OCI-LY7 (cell line): Measurements from ENCODE around the gene PUM2. TPM values are rescaled to one million over a fixed set of nuclear protein-coding genes. Genes with fewer than 3 reads are reported as not detected.

Experiments
- BruUV-seq: library from RNA; stranded (reverse); fragments of 400-500 nt; replicated peaks from 2 replicates; lab custom pipeline; 2021; lab: Mats Ljungman, UMichigan
- CTCF ChIA-PET: fragments of 300-600 bp; sonication (Branson Sonifier 250); formaldehyde crosslinking; loops from one replicate; lab custom pipeline; 2022; ENCODE audit warnings: antibody characterized with exemption; ENCODE audit not compliant: unreplicated experiment; lab: Charles Lee
- POLR2A ChIA-PET: fragments of 300-600 bp; sonication (Branson Sonifier 250); formaldehyde crosslinking; loops from one replicate; lab custom pipeline; 2022; ENCODE audit warnings: antibody characterized with exemption; lab: Charles Lee
- DNase-seq: peaks from one replicate; pipeline ENCODE4 v3.0.0-alpha.2; 2015; ENCODE audit warnings: low spot score
- H2AFZ ChIP-seq: fragments of 200-600 bp; sonication (generic), shearing (Covaris generic); 2 replicates; pipeline ENCODE4 v1.6.1; 2014; ENCODE audit warnings: mild to moderate bottlenecking, antibody characterized with exemption, low read length, moderate library complexity
- H3K27ac ChIP-seq: fragments of 200-600 bp; sonication (generic); 2 replicates; pipeline ENCODE4 v1.5.1; 2014; ENCODE audit warnings: mixed run types, low read depth, mild to moderate bottlenecking, moderate library complexity, low read length, inconsistent platforms; ENCODE audit not compliant: poor library complexity, severe bottlenecking
- H3K36me3 ChIP-seq: fragments of 200-600 bp; sonication (generic); 2 replicates; pipeline ENCODE4 v1.6.1; 2014; ENCODE audit warnings: mild to moderate bottlenecking, antibody characterized with exemption, low read length, moderate library complexity, mixed read lengths; ENCODE audit not compliant: insufficient read depth
- H3K4me1 ChIP-seq: fragments of 200-600 bp; sonication (generic); 2 replicates; pipeline ENCODE4 v1.5.1; 2014; ENCODE audit warnings: mild to moderate bottlenecking, low read length; ENCODE audit not compliant: insufficient read depth, poor library complexity, severe bottlenecking
- H3K4me2 ChIP-seq: fragments of 200-600 bp; sonication (generic); 2 replicates; pipeline ENCODE4 v1.6.1; 2014; ENCODE audit warnings: mild to moderate bottlenecking, low read length
- H3K4me3 ChIP-seq: fragments of 200-600 bp; sonication (generic); 2 replicates; pipeline ENCODE4 v1.5.1; 2014; ENCODE audit warnings: mild to moderate bottlenecking, low read depth, low read length; ENCODE audit not compliant: poor library complexity, severe bottlenecking
- H3K79me2 ChIP-seq: fragments of 200-600 bp; sonication (generic); 2 replicates; pipeline ENCODE4 v1.6.1; 2016; ENCODE audit warnings: low read depth, mild to moderate bottlenecking, low read length, moderate library complexity, mixed read lengths; ENCODE audit not compliant: insufficient read depth
- H3K9me2 ChIP-seq: fragments of 200-600 bp; sonication (generic); 2 replicates; pipeline ENCODE4 v1.6.1; 2016; ENCODE audit warnings: mild to moderate bottlenecking, low read length, mixed read lengths; ENCODE audit not compliant: insufficient read depth
- H3K9me3 ChIP-seq: fragments of 200-600 bp; sonication (generic); 2 replicates; pipeline ENCODE4 v1.6.1; 2014; ENCODE audit warnings: mild to moderate bottlenecking, mixed run types, low read length, mixed read lengths
- H4K20me1 ChIP-seq: fragments of 200-600 bp; sonication (generic); 2 replicates; pipeline ENCODE4 v1.6.1; 2014; ENCODE audit warnings: mild to moderate bottlenecking, antibody characterized with exemption, low read length, moderate library complexity, mixed read lengths; ENCODE audit not compliant: insufficient read depth
- EZH2phosphoT487 ChIP-seq: fragments of 200-600 bp; sonication (generic); IDR thresholded peaks from 2 replicates; pipeline ENCODE4 v1.6.1; 2018; ENCODE audit warnings: low read depth, borderline replicate concordance, mild to moderate bottlenecking, mixed run types, antibody characterized with exemption, low read length, moderate library complexity, mixed read lengths
- intact Hi-C: fragments of 100-400 bp; cut with micrococcal nuclease; formaldehyde crosslinking; loops from one replicate; pipeline ENCODE4 v1.10.0; 2022; ENCODE audit not compliant: unreplicated experiment
- total RNA-seq, 2 experiments: library from RNA; depleted of rRNA in 1 of 2; stranded (reverse); fragments of >200 nt in 1 of 2; shearing (Covaris generic) in 1 of 2; gene quantifications; 2 replicates each; pipeline ENCODE4 v1.2.3, GENCODE V29; 2014 to 2022
- TF ChIP-seq, protein P1 (sequence below): fragments of 200-600 bp; sonication (generic); conservative IDR thresholded peaks from 2 replicates; pipeline ENCODE4 v1.5.1; 2014; ENCODE audit warnings: mild to moderate bottlenecking, antibody characterized with exemption, low read length, moderate library complexity, mixed read lengths

The PUM2 gene
- total RNA-seq, 2 experiments from 2014 or later: 48.2 to 122 TPM

- no peak overlapping the region for H3K4me2 ChIP-seq
- no peak for DNase-seq
- TF ChIP-seq, protein P1, sequence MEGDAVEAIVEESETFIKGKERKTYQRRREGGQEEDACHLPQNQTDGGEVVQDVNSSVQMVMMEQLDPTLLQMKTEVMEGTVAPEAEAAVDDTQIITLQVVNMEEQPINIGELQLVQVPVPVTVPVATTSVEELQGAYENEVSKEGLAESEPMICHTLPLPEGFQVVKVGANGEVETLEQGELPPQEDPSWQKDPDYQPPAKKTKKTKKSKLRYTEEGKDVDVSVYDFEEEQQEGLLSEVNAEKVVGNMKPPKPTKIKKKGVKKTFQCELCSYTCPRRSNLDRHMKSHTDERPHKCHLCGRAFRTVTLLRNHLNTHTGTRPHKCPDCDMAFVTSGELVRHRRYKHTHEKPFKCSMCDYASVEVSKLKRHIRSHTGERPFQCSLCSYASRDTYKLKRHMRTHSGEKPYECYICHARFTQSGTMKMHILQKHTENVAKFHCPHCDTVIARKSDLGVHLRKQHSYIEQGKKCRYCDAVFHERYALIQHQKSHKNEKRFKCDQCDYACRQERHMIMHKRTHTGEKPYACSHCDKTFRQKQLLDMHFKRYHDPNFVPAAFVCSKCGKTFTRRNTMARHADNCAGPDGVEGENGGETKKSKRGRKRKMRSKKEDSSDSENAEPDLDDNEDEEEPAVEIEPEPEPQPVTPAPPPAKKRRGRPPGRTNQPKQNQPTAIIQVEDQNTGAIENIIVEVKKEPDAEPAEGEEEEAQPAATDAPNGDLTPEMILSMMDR: no peak
- no peak for TF ChIP-seq EZH2phosphoT487
- ChIA-PET POLR2A (interaction anchor here (0.7 to 1.4 kb wide), 5 partner anchors 11 to 56 kb away, joined by 3 to 6 read pairs (median 5); no protein-coding TSS in a partner anchor), CTCF (interaction anchor here (0.8 kb wide), 1 partner anchor 12 kb away, joined by 4 read pairs; no protein-coding TSS in a partner anchor)
- peaks cover 17% of the 10 kb centered on the region for H4K20me1 ChIP-seq
- no TSS peak for BruUV-seq
- intact Hi-C loops: no loop called here
- no peaks in the 10 kb centered on the region for H3K9me3 ChIP-seq
- no peaks in the 10 kb centered on the region for H3K9me2 ChIP-seq
- peaks cover 81% of the 10 kb centered on the region; the same call in 1 of the 2 replicates for H3K79me2 ChIP-seq
- H3K27ac ChIP-seq: no peak overlapping the region
- no peak overlapping the region for H3K4me3 ChIP-seq
- H3K36me3 ChIP-seq: peaks cover 95% of the 10 kb centered on the region
- no peaks in the 10 kb centered on the region for H3K4me1 ChIP-seq
- no peak overlapping the region for H2AFZ ChIP-seq
Measured at GRCh38 chr2:20314562-20315501, 35.8 kb downstream of the PUM2 start.

GRCh38 chr2:20313659-20314058, 37.0 kb downstream of the PUM2 start:
- BruUV-seq: no TSS peak
- no peaks in the 10 kb centered on the region for H3K4me1 ChIP-seq
- H3K9me3 ChIP-seq: no peaks in the 10 kb centered on the region
- no peak overlapping the region for H3K4me2 ChIP-seq
- no peak overlapping the region for H3K4me3 ChIP-seq
- peaks cover 8% of the 10 kb centered on the region; the same call in 1 of the 2 replicates for H4K20me1 ChIP-seq
- no peak overlapping the region for H3K27ac ChIP-seq
- CTCF ChIA-PET: interaction anchor here (0.8 kb wide), 1 partner anchor 13 kb away, joined by 4 read pairs; no protein-coding TSS in a partner anchor
- H2AFZ ChIP-seq: no peak overlapping the region
- POLR2A ChIA-PET: interaction anchor here (2.1 kb wide), 1 partner anchor 10 kb away, joined by 6 read pairs; no protein-coding TSS in a partner anchor
- TF ChIP-seq EZH2phosphoT487: no peak
- TF ChIP-seq, protein P1: no peak
- intact Hi-C loops: no loop called here
- peaks cover 73% of the 10 kb centered on the region; the same call in 1 of the 2 replicates for H3K79me2 ChIP-seq
- peaks cover 95% of the 10 kb centered on the region for H3K36me3 ChIP-seq
- no peak for DNase-seq
- no peaks in the 10 kb centered on the region for H3K9me2 ChIP-seq
